Measurements from ENCODE around the gene SMTNL2.
"Not testable (repeated sequence)": the region's sequence is repeated elsewhere in the genome, so short reads cannot be mapped to it uniquely, and the experiment has no call there.

Gene SMTNL2

GRCh38 chr17:4591529-4591928 is 7.2 kb downstream of the SMTNL2 start:
- Histone ChIP-seq H3K4me3 (no peak overlapping the region), H3K27ac (no peak overlapping the region)
- no peak for TF ChIP-seq CTCF (IDR thresholded peaks at IDR 0.05)
- no peak for DNase-seq (ENCODE audit: low spot score)

GRCh38 chr17:4592240-4593005 is 8.1 kb downstream of the SMTNL2 start:
- TF ChIP-seq CTCF (IDR thresholded peaks at IDR 0.05) = no peak
- no peak for DNase-seq (ENCODE audit: low spot score)
- no peak overlapping the region for H3K4me3 ChIP-seq
- no peak overlapping the region for H3K27ac ChIP-seq

GRCh38 chr17:4593021-4593421 is 8.7 kb downstream of the SMTNL2 start:
- no peak for DNase-seq (ENCODE audit: low spot score)
- H3K4me3 ChIP-seq = no peak overlapping the region
- H3K27ac ChIP-seq = no peak overlapping the region
- no peak for TF ChIP-seq CTCF (IDR thresholded peaks at IDR 0.05)

GRCh38 chr17:4594406-4594805 is 10.1 kb downstream of the SMTNL2 start:
- Histone ChIP-seq H3K4me3 (no peak overlapping the region), H3K27ac (no peak overlapping the region)
- TF ChIP-seq CTCF (IDR thresholded peaks at IDR 0.05) = no peak
- DNase-seq (ENCODE audit: low spot score) = no peak

GRCh38 chr17:4594931-4595684 is 10.8 kb downstream of the SMTNL2 start:
- no peak for TF ChIP-seq CTCF (IDR thresholded peaks at IDR 0.05)
- no peak overlapping the region for H3K27ac ChIP-seq
- H3K4me3 ChIP-seq = no peak overlapping the region
- DNase-seq (ENCODE audit: low spot score) = no peak

- DNase-seq (ENCODE audit: low spot score); H3K27ac ChIP-seq; H3K4me3 ChIP-seq: not testable (repeated sequence)
Observed at GRCh38 chr17:4595685-4596342, 11.5 kb downstream of the SMTNL2 start.

GRCh38 chr17:4596636-4597380 is 12.5 kb downstream of the SMTNL2 start:
- no peak overlapping the region for H3K27ac ChIP-seq
- no peak overlapping the region for H3K4me3 ChIP-seq
- no peak for DNase-seq (ENCODE audit: low spot score)
- no peak for TF ChIP-seq CTCF (IDR thresholded peaks at IDR 0.05)

Measured in coronary artery (tissue), 2 donors.